ENCODE results near the gene SRGN.
"Not testable (repeated sequence)": the region's sequence is repeated elsewhere in the genome, so short reads cannot be mapped to it uniquely, and the experiment has no call there.

Gene SRGN, protein sequence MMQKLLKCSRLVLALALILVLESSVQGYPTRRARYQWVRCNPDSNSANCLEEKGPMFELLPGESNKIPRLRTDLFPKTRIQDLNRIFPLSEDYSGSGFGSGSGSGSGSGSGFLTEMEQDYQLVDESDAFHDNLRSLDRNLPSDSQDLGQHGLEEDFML

GRCh38 chr10:69087590-69088470 lies at the start of gene SRGN:
TSS of gene SRGN (plus strand) at chr10:69088103. CDS start at chr10:69088158, 55 bp downstream.
- DNase-seq, result peak; percentile 97 to 99

DNA sequence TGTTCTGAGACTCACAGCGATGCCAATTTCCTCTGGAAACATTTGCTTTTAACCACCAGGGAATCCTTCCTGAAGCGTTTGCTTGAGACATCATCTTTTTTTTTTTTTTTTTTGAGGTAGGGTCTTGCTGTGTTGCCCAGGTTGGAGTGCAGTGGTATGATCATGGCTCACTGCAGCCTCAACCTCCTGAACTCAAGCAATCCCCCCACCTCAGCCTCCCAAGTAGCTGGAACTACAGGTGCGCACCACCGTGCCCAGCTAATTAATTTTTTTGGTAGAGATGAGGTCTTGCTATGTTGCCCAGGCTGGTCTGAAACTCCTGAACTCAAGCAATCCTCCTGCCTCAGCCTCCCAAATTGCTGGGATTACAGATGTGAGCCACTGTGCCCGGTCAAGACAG lies 47.0 kb upstream of the SRGN start:
- DNase-seq, result not testable (repeated sequence)

DNA sequence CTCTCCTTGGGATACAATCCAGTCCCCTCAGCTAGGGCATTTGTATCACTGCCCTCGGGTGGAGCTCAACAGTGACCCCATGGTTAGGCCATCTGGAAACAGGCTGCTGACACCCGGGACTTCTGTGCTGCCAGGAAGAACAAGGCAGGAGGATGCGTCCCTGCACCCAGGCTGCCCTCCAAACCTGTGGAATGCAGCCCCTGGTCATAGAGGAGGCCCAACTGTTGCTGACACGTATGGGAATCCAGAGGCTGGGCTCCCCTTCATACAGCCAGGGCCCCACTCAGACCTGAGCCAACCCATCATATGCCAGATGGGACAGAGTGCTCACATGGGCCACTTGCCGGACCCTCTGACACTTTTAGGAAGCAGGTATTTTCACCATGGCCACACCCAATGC lies 45.5 kb upstream of the SRGN start:
- no peak for DNase-seq

- no peak for DNase-seq
Measured at GRCh38 chr10:69042838-69043237, 45.1 kb upstream of the SRGN start.

- no peak for DNase-seq
Measured at GRCh38 chr10:69043931-69044531, 43.9 kb upstream of the SRGN start.

- DNase-seq, result peak; percentile 83 to 86
Measured at GRCh38 chr10:69044546-69044945, 43.4 kb upstream of the SRGN start.

GRCh38 chr10:69045441-69046300 lies 42.2 kb upstream of the SRGN start:
- peak; percentile 96 to 98 for DNase-seq

DNA sequence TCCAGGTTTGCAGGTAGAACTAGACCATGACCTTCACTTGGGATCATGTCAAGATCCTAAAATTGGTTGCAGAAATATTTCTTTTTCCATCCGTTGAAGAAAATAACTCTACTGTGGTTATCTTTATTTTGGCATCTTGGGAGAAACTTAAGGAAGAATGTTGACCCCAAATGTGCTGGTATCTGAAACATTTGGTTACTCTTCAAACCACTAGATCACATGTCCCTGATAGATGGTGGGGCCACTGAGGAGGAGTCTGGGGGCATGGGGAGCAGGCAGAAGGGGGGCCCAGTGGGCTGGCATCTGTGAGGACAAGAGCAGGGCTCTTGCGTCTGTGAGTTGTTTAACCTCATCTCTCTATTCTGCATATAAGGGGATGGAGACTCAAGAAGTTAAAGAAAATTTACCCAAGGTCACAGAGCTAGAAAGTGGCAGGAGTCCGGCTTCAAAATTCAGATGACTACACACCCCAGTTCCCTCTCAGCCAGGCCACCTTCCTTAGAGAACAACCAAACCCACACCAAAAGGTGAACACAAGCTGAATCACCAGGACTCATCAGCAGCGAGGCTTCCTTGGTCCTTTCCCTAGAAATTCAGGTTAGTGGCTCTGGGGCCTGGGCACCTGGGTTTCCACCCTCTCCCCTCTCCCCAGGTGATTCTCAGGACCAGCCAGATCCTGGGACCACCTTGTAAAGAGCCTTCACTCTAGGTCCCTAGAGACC lies 40.6 kb upstream of the SRGN start:
- no peak for DNase-seq

DNA sequence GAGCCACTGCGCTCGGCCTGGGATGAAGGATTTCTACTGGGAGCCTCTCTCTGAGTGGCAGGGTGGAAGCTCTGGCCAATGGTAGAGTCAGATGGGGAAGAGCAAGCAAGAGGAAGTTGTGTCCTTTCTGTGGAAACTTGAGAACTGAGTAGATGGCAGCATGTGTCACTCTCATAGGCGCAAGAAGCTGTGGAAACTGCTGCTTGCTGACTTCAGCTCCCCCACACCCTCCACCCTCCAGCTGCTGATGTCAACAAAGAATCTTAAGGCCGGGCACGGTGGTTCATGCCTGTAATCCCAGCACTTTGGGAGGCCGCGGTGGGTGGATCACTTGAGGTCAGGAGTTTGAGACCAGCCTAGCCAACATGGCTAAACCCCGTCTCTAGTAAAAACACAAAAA lies 39.8 kb upstream of the SRGN start:
- DNase-seq, result peak; percentile 92 to 95

GRCh38 chr10:69049566-69049961 lies 38.3 kb upstream of the SRGN start:
- DNase-seq, result peak; percentile 66

- DNase-seq, result peak; percentile 36 to 45
Measured at GRCh38 chr10:69051303-69051702, 36.6 kb upstream of the SRGN start.

DNA sequence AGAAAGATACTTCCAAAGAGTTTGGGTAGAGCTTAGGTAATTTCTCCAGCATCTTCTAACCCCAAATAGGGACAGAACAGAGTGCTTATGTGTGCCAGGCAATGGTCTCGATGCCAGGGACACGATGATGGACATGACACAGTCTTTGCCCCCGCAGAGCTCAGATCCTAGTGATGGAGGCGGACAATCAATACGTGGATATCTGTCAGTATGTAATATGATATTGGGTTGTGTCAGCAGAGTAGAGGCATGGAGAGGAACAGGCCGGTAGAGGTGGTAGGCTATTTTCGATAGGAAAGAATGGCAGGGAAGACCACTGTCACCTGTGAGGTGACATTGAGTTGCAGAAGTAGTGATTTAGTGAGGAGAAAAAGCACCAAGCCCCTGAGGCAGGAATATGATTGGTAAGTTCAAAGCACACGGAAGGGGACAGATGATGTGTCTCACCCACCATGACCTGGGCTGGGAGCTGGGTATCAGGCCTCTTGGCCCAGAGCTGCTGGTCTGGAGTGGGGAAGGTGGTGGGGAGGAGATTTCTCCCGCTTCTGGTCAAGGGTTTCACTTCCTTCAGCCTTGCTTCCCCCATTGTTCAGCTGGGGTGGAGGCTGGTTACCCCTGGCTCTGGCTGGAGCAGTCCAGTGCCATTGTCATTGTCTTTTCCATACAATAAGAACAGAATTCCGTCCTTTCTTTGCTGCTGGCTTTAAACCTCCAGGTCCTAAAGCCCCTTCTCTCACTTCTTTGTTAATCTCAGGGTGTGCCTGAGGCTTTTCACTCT lies 36.0 kb upstream of the SRGN start:
- DNase-seq, result no peak

DNA sequence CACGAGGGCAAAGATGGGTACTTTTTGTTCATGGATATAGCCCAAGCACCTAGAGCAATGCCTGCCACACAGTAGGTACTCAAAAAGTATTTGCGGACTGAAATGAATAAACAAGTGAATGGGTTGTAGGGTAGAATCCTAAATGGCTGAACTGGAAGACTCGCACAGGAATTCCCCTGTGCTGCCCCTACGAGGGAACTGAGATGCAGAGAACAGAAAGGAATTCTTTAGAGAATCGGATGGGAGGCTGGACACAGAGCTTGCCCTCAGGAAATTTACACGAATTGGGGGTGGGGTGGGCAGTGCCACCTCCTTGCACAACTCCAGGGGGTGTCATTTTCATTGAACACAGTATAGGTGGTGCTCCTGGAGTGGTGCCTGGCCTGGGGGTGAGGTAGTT lies 35.2 kb upstream of the SRGN start:
- DNase-seq, result no peak

DNA sequence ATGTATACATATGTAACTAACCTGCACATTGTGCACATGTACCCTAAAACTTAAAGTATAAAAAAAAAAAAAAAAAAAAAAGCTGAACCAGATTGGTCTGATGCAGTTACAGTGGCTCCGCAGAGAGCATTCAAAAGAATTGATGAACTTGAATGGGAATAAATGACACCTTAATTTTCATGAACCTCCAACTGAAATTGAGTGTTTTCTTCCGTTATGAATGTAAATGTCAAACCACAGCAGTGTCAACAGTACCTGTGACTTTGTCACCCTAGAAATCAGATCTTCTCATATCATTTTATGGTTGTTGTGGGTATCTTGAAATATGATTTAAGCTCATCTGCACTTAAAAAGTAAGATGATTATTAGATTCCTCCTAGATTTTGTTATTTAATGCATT lies 32.7 kb upstream of the SRGN start:
- no peak for DNase-seq

DNA sequence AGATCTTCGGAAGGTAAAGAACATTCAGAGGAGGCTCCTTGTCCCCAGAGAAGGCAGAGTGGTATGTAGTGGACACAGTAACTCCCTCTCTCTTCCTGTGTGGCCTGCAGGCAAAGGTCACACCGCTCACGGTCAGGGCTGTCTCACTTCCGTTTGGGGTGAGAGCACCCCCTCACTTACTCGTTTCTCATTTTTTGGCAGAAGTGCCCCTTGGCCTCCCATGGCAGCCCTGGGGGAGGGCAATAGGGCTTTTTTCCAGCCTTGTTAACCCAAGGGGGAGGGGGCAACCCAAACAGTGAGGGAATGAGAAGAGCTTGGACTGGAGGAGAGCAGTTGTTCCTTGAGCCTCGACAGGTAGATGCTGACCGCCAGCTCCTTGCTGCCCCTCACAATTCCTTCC lies 31.8 kb upstream of the SRGN start:
- DNase-seq, result peak; percentile 36 to 53

DNA sequence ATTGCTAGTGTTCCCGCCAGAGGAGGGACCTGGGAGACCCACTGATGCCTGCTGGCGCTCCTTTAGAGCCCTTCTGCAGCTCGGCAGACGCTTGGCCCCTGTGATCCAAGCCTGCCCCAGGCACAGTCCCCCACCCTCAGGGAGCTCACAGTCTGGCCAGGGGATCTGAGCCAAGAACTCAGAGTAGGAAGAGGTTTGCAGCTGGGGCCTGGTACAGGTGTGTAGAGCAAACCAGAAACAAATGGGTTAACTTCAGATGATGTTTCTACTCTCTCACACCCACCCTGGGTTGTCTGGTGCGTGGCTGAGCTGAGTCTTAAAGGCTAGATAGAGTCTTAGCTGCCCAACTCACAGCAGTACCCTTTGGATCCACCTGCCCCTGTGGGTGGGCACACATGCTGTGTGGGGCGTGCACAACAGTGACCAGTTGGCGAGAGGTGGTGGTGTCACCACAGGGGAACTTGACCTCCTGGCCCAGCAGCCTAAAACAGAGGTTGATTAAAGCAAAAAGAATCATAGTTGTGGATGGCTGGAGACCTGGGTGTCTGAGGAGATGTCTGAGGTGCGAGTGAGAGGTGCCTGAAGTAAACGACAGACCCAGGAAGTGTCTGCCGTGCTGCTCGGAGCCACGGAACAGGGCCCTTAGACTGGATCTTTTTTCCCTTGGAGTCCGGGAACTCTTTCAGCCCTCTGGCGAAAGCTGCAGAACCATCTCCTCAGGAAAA lies 31.2 kb upstream of the SRGN start:
- no peak for DNase-seq

DNA sequence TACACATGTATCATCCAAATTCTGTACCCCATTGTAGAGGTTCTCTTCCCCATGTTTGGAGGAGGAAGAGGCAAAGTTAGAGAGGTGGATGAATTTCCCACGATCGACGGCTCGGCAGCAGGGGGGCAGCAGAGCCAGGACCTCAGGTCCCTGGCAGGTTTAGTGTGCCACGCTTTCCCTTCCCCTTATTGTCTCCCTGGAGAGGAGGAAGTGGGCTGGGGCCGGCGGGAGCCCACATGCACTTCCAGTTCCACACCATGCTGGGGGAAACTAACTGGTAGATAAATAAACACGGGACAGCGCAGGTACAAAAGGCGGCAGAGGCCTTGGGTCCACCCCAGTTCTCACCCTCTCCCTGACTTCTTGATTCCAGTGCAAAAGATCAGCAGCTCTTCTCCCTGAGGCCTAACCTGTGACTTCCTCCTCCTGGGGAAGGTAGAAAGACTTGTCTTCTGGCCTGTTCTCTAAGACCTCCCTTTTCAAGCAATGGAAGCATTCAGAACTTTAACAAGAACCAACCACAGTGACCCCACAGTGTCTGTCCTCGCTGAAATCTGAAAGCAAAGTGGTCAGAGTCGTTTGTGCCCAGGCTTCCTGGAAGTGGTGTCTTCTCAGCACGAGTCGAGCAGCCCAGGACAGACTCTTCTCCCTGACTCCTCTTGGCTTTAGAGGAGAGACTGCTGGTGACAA lies 30.5 kb upstream of the SRGN start:
- peak; percentile 63 to 66 for DNase-seq

- no peak for DNase-seq
Measured at GRCh38 chr10:69057951-69058297, 30.0 kb upstream of the SRGN start.

GRCh38 chr10:69060127-69060798 lies 27.6 kb upstream of the SRGN start:
- DNase-seq, result no peak
